GM18873 (cell line): Measurements from ENCODE around the gene DNMBP.
"Not testable (repeated sequence)": the region's sequence is repeated elsewhere in the genome, so short reads cannot be mapped to it uniquely, and the experiment has no call there.

ENCODE experiments used
- ATAC-seq: cut with Tn5 transposase; IDR thresholded peaks from one replicate; pipeline ENCODE4 v1.9.1; 2021; ENCODE audit warnings: mild to moderate bottlenecking, moderate library complexity, moderate number of reproducible peaks; ENCODE audit not compliant: unreplicated experiment, low FRiP score

DNMBP gene

DNA sequence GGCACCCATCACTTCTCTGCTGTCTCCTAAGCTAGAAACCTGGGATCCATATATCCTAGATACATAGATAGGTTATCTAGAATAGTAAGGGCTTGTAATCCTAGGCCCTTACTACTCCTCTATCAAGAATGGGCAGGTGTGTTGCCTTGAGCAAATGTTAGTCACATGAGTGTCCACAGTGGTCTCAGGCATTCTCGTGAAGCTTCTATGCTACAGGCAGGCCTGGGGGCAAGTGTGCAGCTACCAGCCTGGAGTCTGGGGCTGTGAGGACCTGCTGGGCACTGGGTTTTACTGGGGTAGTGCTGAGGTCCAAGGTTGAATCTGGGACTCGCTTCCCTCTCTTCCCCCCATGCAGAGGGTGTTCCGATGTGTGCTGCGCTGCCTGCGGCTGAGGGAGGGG lies 135.9 kb downstream of the DNMBP start:
- ATAC-seq: no peak

DNA sequence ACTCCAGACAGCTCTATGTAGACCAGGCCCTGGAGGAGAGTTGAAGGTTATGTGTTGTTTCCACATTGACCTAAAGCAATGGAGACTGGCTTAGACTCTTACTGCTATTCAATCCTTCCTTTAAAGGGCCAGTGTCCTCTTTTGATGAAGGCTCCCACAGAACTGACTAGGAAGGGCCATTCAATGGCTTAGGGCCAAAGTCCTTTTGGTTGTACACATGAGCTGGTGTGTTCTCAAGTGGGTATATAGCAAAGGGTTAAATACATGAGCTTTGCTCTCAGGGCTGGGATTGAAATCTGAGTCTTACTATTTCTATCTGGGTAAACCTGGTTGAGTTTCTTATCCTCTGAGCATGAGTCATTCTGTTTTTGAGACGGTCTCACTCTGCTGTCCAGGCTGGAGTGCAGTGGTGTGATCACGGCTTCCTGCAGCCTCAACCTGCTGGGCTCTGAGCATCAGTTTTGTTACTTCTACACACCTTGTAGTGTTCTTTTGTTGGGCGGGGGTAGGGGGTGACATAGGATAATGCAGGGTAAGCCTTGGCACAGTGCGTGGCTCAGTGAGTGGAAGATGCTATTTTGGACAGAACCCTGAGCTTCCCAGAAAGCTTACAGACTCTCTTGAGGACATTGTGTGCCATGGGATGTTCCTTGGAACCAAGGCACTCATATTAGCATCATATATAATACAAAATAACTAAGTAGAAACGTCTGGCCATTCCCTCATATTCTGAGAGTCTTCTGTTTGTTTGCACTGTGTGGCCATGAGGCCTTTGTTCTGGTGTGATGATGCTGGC lies 137.2 kb downstream of the DNMBP start:
- ATAC-seq: no peak

DNA sequence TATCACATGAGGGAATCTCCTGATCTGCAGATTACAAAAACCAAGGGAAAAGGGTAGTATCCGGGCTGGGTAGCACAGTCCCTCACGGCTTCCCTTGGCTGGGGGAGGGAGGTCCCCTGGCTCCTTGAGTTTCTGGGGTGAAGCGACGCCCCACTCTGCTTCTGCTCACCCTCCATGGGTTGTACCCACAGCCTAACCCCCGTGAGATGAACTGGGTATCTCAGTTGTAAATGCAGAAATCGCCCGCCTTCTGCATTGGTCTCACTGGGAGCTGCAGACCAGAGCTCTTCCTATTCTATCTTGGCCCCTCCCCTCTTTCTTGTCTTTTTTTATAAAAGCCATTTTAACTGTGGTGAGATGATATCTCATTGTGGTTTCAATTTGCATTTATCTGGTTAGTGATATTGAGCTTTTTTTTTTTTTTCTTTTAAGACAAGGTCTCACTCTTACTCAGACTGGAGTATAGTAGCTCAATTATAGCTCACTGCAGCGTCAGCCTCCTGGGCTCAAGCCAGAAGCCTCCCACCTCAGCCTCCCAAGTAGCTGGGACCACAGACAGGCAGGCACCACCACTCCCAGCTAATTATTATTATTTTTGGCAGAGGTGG lies 139.5 kb downstream of the DNMBP start:
- ATAC-seq: no peak

DNA sequence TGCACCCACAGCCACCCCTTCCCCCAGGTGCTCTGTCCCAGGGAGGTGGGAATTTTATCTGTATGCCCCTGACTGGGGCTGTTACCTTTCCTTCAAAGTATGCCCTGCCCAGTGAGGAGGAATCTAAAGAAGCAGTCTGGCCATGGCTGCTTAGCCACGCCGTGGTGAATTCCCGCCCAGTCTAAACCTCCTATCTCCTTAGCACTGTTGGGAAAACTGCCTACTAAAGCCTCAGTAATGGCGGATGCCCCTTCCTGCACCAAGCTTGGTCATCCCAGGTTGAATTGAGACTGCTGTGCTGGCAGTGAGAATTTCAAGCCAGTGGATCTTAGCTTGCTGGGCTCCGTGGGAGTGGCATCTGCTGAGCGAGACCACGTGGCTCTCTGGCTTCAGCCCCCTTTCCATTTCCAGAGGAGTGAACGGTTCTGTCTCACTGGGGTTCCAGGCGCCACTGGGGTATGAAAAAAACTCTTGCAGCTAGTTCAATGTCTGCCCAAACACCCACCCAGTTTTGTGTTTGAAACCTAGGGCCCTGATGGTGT lies 140.1 kb downstream of the DNMBP start:
- no peak for ATAC-seq

DNA sequence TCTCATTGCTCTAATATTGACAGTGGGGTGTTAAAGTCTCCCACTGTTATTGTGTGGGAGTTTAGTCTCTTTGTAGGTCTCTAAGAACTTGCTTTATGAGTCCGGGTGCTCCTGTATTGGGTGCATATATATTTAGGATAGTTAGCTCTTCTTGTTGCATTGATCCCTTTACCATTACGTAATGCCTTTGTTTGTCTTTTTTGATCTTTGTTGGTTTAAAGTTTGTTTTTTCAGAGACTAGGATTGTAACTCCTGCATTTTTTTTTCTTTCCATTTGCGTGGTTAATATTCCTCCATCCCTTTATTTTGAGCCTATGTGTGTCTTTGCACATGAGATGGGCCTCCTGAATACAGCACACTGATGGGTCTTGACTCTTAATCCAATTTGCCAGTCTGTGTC lies 142.5 kb downstream of the DNMBP start:
- not testable (repeated sequence) for ATAC-seq

DNA sequence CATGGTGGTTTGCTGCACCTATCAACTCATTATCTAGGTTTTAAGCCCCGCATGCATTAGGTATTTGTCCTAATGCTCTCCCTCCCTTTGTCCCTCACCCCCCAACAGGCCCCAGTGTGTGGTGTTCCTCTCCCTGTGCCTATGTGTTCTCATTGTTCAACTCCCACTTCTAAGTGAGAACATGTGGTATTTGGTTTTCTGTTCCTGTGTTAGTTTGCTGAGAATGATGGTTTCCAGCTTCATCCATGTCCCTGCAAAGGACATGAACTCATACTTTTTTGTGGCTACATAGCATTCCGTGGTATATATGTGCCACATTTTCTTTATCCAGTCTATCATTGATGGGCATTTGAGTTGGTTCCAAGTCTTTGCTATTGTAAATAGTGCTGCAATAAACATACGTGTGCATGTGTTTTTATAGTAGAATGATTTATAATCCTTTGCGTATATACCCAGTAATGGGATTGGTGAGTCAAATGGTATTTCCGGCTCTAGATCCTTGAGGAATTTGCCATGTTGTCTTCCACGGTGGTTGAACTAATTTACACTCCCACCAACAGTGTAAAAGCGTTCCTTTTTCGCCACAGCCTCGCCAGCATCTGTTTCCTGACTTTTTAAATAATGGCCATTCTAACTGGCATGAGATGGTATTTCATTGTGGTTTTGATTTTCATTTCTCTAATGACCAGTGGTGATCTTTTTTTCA lies 146.1 kb downstream of the DNMBP start:
- ATAC-seq: not testable (repeated sequence)

DNA sequence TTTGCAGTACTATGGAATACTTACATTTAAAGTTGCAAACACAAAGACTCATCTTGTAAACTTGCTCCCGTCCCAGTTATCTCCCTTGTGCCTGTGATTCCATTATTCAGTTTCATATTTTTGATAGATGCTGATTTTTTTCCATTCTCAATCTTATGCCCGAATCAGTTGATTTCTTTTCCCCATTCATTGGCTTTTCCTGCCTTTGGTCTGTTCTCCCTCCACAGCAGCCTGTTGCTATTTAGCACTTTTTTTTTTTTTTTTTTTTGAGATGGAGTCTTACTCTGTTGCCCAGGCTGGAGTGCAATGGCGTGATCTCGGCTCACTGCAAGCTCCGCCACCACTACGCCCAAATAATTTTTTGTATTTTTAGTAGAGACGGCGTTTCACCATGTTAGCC lies 149.3 kb downstream of the DNMBP start:
- no peak for ATAC-seq

DNA sequence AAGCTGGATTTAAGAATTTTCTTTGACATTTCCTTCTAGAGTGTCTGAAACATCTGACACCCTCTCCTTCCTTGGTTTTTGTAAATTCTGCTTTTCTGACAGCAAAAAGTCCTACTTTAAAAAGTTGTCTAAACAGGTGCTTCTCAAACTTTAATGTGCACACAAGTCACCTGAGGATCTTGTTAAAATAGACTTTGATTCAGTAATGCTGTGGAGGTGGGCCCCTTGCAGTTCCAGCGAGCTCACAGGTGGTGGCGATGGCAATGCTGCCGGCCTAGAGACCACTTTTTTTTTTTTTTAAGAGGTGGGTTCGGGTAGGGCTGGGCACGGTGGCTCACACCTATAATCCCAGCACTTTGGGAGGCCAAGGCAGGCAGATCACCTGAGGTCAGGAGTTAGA lies 150.2 kb downstream of the DNMBP start:
- ATAC-seq: no peak

DNA sequence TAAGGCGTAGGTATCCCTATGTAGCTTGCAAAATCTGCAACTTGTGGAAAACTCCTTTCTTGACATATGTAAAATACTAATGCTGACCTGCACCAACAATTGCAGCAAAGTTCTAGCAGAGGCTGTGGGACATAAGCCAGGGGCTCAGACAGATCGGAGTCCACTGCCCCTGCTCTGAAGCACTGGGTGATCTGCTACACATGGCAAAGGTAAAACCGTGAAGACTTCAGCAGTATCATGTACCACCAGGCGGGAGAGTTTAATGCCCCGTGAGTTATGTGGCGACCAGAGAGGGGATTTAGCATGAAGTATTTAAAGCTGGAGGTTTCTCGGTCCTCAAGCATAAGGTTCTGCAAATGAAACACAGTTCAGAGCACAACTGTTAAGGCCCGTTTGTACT lies 150.9 kb downstream of the DNMBP start:
- no peak for ATAC-seq

DNA sequence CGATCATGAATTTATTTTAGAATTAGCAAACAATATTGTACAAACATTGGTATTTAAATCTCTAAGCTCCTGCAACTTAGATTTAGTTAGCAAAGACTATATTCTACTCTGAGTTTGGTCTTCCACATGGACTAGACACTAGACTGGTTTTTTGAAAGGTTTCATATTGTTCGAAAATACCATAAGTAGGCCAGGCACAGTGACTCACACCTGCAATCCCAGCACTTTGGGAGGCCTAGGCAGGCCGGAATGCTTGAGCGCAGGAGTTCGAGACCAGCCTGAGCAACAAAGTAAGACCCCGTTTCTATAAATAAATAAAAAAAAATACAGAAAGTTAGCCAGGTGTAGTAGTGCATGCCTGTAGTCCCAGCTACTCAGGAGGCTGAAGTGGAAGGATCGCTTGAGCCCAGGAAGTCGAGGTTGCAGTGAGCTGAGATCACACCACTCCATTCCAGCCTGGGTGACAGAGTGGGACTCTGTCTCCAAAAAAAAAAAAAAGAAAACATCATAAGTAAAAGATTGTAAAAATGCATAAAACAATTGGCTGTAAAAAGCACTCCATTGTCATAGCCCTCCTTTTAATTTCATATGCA lies 154.2 kb downstream of the DNMBP start:
- ATAC-seq: no peak

DNA sequence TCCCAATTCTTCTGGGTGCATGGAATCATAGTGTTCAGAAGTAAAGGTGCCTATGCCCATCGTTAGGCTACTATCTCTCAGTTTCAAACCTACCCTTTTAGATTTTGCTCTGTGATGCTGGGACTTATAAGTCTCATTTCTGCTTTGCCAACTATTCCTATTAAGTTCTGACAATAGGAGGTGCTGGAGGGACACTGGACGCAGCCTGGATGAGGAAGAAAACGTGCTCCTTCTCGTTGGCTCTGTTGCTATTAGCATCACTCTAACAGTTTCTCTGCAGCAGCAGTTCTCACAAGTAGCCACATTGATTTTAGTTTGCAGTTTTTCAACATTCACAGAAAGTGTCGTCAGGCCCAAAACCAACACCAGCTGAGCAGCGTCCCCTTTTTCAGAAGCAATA lies 154.9 kb downstream of the DNMBP start:
- no peak for ATAC-seq

DNA sequence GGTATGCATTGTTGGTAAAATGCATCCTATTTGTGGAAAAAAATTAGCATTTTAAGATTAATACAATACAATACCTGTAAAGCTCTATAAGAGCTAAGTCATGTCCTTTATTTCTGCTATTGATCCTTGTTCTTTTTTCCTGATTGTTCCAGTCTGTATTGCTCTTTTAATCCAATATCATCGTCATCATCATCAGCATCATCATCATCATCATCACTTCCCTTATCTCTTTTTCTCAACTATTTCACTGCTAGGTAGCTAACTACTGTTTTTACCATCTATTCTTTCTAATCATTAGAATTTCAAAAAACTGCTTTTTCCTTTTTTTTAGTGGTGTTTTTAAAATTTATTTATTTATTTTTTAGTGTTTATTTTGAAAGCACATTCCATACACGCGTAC lies 156.1 kb downstream of the DNMBP start:
- ATAC-seq: no peak

DNA sequence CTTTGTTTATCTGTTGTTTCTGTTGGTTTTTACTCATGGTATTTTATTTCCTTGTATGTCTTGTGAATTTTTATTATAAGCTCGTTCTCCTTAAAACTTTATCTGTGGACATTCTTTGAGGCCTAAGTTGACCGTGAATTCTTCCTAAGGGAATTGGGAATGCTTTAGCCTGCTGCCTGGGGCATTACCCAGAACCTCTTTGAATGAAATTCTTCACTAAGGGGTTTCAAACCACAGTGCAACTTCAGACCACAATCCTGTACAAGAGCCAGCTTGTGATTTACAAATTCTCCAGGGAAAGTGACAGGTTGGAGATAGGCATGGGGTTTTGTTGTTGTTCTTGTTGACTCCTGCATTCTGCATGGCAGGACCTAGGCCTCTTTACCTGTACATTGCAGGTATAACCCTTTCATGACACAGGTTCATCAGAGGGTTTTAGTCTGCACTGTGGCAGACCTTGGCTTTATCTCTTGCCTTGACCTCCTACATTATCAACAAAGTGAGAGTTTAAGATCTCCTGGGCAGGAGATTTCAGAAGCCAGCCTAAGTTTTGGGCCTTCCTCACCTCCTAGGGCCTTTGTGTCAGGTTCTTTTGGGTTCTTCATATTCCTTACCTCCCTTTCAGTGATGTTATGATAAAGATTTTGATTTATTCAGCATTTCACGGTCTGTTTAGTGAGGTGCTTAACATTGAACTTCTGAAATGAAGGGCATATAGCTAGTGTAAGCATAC lies 157.1 kb downstream of the DNMBP start:
- ATAC-seq: no peak

DNA sequence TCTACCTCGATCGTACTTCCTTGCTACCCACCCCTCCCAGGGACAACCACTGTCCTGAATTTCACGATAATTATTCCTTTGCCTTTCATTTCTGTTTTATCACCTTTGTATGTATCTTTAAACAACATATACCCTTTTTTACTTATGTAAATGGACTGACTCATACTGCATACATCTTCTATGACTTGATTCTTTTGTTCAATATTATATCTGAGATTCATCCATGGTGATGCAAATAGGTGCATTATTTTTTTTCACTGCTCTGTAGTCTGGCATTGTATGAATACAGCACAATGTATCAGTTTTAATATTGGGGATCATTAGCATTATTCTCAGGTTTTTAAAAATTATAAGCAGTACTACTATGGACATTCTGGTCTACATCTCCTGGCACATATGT lies 157.9 kb downstream of the DNMBP start:
- no peak for ATAC-seq

DNA sequence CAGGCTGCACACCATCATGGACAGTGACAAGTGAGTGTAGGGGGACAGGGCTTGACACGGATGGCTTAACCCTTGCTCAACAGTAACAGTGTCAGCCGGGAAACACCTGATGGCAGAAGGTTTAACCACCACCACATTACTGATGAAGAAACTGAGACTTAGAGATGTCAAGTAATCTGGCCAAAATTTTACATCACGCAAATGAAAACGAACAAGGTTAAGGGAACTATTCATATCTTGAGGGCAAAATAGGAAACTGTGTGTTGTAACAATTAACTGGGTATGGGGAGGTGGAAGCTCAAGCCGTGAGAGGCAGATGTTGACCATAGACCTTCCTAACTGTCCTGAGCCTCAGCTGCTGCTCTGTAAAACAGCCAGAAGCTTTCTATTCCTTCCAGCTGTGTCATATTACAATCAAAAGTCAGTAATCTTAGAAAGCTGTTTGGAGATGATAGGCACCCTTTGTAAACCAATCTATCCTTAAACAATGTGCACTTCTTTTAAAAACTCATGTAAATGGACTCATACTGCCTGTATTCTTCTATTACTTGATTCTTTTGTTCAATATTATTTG lies 158.9 kb downstream of the DNMBP start:
- no peak for ATAC-seq

DNA sequence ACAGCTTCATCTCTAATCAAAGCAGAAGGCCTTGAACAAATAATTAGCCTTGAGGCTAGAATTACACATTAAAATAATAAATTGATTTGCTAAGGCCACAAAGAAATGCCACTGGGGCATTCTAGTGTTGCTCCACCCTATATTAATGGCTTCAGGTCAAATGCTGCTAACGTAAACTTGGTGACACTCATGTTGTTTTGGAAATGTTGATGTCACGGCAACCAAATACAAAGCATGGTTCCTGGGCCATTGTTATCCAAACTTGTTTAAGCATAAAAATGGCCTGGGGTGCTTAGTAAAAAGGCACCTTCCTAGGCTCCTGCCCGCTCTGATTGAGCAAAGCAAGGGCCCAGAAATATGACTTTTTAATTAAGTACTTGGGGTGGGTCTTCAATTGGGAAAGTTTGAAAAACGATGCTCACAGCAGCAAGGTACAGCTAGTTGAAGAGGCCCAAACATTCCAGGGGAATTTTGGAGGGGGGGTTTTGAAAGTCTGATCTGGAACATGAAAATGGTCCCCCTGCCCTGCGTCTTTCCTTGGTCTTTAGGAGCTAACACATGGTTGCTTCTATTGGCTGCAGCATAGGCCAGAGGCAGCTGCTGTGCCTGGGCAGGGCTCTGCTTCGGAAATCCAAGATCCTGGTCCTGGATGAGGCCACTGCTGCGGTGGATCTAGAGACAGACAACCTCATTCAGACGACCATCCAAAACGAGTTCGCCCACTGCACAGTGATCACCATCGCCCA lies 159.6 kb downstream of the DNMBP start:
- no peak for ATAC-seq

DNA sequence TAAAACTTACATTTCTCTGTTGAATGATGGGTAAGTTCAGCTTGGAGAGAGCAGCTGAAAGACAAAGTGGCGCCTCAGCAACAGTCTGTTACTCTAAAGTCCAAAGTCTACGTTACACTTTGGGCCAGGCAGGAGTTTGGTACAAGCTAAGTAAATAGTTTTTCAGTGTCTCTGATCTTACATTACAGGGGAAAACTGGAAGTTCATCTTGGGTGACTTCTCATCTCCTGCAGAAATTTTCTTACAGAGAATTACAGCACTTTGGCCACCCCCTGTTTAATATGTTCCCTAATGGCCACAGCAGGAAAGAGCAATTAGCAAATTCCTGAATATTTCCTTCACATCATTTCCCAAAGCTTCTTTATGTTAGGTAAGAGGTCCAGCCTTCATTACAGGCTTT lies 160.2 kb downstream of the DNMBP start:
- ATAC-seq: no peak

DNA sequence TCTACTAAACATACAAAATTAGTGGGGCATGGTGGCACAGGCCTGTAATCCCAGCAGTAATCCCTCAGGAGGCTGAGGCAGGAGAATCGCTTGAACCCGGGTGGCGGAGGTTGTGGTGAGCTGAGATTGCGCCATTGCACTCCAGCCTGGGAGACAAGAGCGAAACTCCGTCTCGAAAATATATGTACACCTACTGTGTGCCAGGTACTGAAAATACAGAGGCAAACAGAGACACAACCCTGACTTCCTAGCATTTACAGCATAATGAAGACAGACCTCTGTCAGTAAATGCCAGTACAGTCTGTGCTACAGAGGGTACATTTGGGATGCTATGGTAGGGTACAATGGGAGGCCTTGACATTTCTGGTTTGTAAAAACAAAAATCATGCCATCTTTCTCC lies 160.7 kb downstream of the DNMBP start:
- ATAC-seq: no peak

DNA sequence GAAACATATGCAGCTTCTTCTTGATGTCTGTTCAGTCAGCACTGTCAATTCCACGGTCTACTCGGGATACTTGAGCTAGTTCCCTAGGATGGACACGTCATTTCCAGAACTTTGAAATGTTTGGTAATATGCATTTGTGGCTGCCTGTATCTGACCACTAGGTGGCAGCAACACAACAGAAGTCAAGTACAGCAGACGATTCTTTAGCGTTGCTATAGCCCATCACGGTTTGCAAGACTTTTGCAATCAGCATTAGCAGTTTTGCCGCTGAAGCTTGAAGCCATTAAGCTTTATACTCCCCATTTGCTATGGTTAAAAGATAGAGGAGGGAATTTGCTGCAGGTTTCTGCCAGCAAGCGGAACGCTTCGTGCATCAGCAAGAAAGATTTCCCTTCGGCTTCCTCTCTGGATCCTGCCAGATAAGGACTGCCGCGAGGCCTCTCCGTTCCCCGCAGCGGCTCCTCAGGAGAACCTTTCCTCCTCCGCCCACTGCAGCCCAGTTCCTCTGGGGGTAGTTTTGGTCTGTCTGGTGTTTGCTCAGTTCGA lies 163.8 kb downstream of the DNMBP start:
- ATAC-seq: no peak
